ENCODE results near the gene FAM53A. TPM values are rescaled to one million over a fixed set of nuclear protein-coding genes. Genes with fewer than 3 reads are reported as not detected.
A peak's percentile ranks its signal among the peaks of the same experiment; 100 is the strongest.

FAM53A gene
- total RNA-seq, 1 donor from 2014 or later = 1.7 TPM

GRCh38 chr4:1600211-1600780 is 83.8 kb downstream of the FAM53A start:
- DNase-seq (peak; percentile 30), ATAC-seq (no peak)
- TF ChIP-seq CTCF (IDR thresholded peaks at IDR 0.05) = no peak
- Histone ChIP-seq H3K27ac (no peak overlapping the region), H3K27me3 (ENCODE audit: low read depth) (peaks cover 23% of the 10 kb centered on the region), H3K36me3 (no peaks in the 10 kb centered on the region), H3K9me3 (no peaks in the 10 kb centered on the region), H3K4me3 (no peak overlapping the region), H3K4me1 (no peaks in the 10 kb centered on the region)
- intact Hi-C loops (cut with DNase I) = no loop called here

GRCh38 chr4:1599491-1600210 is 84.5 kb downstream of the FAM53A start:
- ATAC-seq = no peak
- Histone ChIP-seq H3K27me3 (ENCODE audit: low read depth) (peaks cover 18% of the 10 kb centered on the region), H3K4me1 (no peaks in the 10 kb centered on the region), H3K4me3 (no peak overlapping the region), H3K9me3 (no peaks in the 10 kb centered on the region), H3K27ac (no peak overlapping the region), H3K36me3 (no peaks in the 10 kb centered on the region)
- peak; percentile 34 for DNase-seq
- intact Hi-C loops (cut with DNase I) = no loop called here
- TF ChIP-seq CTCF (IDR thresholded peaks at IDR 0.05) = no peak

GRCh38 chr4:1599026-1599481 is 85.1 kb downstream of the FAM53A start:
- TF ChIP-seq CTCF (IDR thresholded peaks at IDR 0.05) = no peak
- intact Hi-C loops (cut with DNase I) = no loop called here
- no peaks in the 10 kb centered on the region for H3K4me1 ChIP-seq
- no peaks in the 10 kb centered on the region for H3K9me3 ChIP-seq
- H3K36me3 ChIP-seq = no peaks in the 10 kb centered on the region
- no peak overlapping the region for H3K4me3 ChIP-seq
- peaks cover 14% of the 10 kb centered on the region for H3K27me3 ChIP-seq (ENCODE audit: low read depth)
- H3K27ac ChIP-seq = no peak overlapping the region
- DNase-seq (peak; percentile 47), ATAC-seq (no peak)

- Histone ChIP-seq H3K27ac (no peak overlapping the region), H3K36me3 (no peaks in the 10 kb centered on the region), H3K9me3 (no peaks in the 10 kb centered on the region), H3K4me1 (no peaks in the 10 kb centered on the region), H3K4me3 (no peak overlapping the region), H3K27me3 (ENCODE audit: low read depth) (peaks cover 13% of the 10 kb centered on the region)
- no peak for TF ChIP-seq CTCF (IDR thresholded peaks at IDR 0.05)
- ATAC-seq (no peak), DNase-seq (peak; percentile 28)
- intact Hi-C loops (cut with DNase I) = no loop called here
Observed at GRCh38 chr4:1598206-1599025, 85.7 kb downstream of the FAM53A start.

GRCh38 chr4:1597021-1597931 is 86.8 kb downstream of the FAM53A start:
- no peaks in the 10 kb centered on the region for H3K36me3 ChIP-seq
- no peak for TF ChIP-seq CTCF (IDR thresholded peaks at IDR 0.05)
- DNase-seq (peak; percentile 20), ATAC-seq (no peak)
- no peak overlapping the region for H3K27ac ChIP-seq
- intact Hi-C loops (cut with DNase I) = no loop called here
- no peak overlapping the region for H3K4me3 ChIP-seq
- no peaks in the 10 kb centered on the region for H3K9me3 ChIP-seq
- H3K27me3 ChIP-seq (ENCODE audit: low read depth) = peaks cover 5% of the 10 kb centered on the region
- H3K4me1 ChIP-seq = no peaks in the 10 kb centered on the region

Data from lower lobe of right lung (tissue), 2 donors.